Smooth muscle cell (in vitro differentiated cells): Measurements from ENCODE around the gene BMAL1. TPM values are rescaled to one million over a fixed set of nuclear protein-coding genes. Genes with fewer than 3 reads are reported as not detected.

Experiments used
- DNase-seq: peaks from one replicate; lab custom pipeline; 2025; ENCODE audit not compliant: unreplicated experiment; lab: John Stamatoyannopoulos, UW
- H2AFZ ChIP-seq: fragments of 200-600 bp; sonication (generic); 2 replicates; pipeline ENCODE4 v1.6.0; 2016; ENCODE audit warnings: antibody characterized with exemption, low read depth, mild to moderate bottlenecking
- H3F3A ChIP-seq: fragments of 200-600 bp; sonication (generic); 2 replicates; pipeline ENCODE4 v1.6.0; 2017; ENCODE audit warnings: antibody characterized with exemption, low read depth
- H3K27ac ChIP-seq: fragments of 200-600 bp; sonication (generic); 2 replicates; pipeline ENCODE4 v1.5.1; 2016; ENCODE audit warnings: low read depth, mild to moderate bottlenecking
- H3K27me3 ChIP-seq: fragments of 200-600 bp; sonication (generic); 2 replicates; pipeline ENCODE4 v1.6.1; 2016; ENCODE audit warnings: low read depth, mild to moderate bottlenecking
- H3K36me3 ChIP-seq: fragments of 200-600 bp; sonication (generic); 2 replicates; pipeline ENCODE4 v1.5.1; 2016; ENCODE audit warnings: low read depth
- H3K4me1 ChIP-seq: fragments of 200-600 bp; sonication (generic); 2 replicates; pipeline ENCODE4 v1.5.1; 2016; ENCODE audit warnings: low read depth
- H3K4me2 ChIP-seq: fragments of 200-600 bp; sonication (generic); 2 replicates; pipeline ENCODE4 v1.6.0; 2016; ENCODE audit warnings: mild to moderate bottlenecking
- H3K4me3 ChIP-seq: fragments of 200-600 bp; sonication (generic); 2 replicates; pipeline ENCODE4 v1.5.1; 2016; ENCODE audit warnings: mild to moderate bottlenecking
- H3K79me2 ChIP-seq: fragments of 200-600 bp; sonication (generic); 2 replicates; pipeline ENCODE4 v1.6.0; 2016; ENCODE audit warnings: low read depth, mild to moderate bottlenecking
- H3K9ac ChIP-seq: fragments of 200-600 bp; sonication (generic); 2 replicates; pipeline ENCODE4 v1.6.0; 2016; ENCODE audit warnings: low read depth
- H3K9me3 ChIP-seq: fragments of 200-600 bp; sonication (generic); replicated peaks from 2 replicates; pipeline ENCODE4 v1.5.1; 2016; ENCODE audit warnings: low read depth
- H4K20me1 ChIP-seq: fragments of 200-600 bp; sonication (generic); 2 replicates; pipeline ENCODE4 v1.6.0; 2016; ENCODE audit warnings: low read depth
- CTCF ChIP-seq: fragments of 200-600 bp; sonication (generic); IDR thresholded peaks from 2 replicates; pipeline ENCODE4 v1.5.1; 2017; ENCODE audit warnings: borderline replicate concordance, mild to moderate bottlenecking, antibody characterized with exemption; ENCODE audit not compliant: insufficient read depth, poor library complexity, severe bottlenecking
- WGBS: methylation state at CpG from one replicate; pipeline ENCODE4 v1.1.7; 2016; ENCODE audit warnings: low lambda C conversion rate; 5-methylcytosine and 5-hydroxymethylcytosine counted together
- polyA plus RNA-seq: library from polyadenylated mRNA; unstranded; fragments of >200 nt; fragmentation: Nextera tagmentation; extraction: Ambion mirVana; gene quantifications from 2 replicates; pipeline ENCODE4 v1.2.1, GENCODE V29; 2016
- total RNA-seq: library from RNA; depleted of rRNA; stranded (reverse); fragments of >200 nt; gene quantifications from 2 replicates; pipeline ENCODE4 v1.2.3, GENCODE V29; 2014

Gene BMAL1
- total and polyA plus RNA-seq, 2 experiments from 2014 or later: 9.9 to 24.5 TPM

- no peak overlapping the region for H2AFZ ChIP-seq
- TF ChIP-seq CTCF: no peak
- no peak overlapping the region for H3K4me2 ChIP-seq
- H3K4me1 ChIP-seq: no peaks in the 10 kb centered on the region
- H3F3A ChIP-seq: no peaks in the 10 kb centered on the region
- H3K9me3 ChIP-seq: no peaks in the 10 kb centered on the region
- H3K27me3 ChIP-seq: no peaks in the 10 kb centered on the region
- H3K36me3 ChIP-seq: no peaks in the 10 kb centered on the region
- no peak overlapping the region for H3K27ac ChIP-seq
- no peaks in the 10 kb centered on the region for H3K79me2 ChIP-seq
- no peak overlapping the region for H3K9ac ChIP-seq
- no peak overlapping the region for H3K4me3 ChIP-seq
- no peaks in the 10 kb centered on the region for H4K20me1 ChIP-seq
- no peak for DNase-seq
- 68% methylated on average over 5 of the region's 5 CpGs for WGBS
These were observed 29.8 kb upstream of the BMAL1 start for GRCh38 chr11:13247606-13248296.

- no peak for DNase-seq
- Histone ChIP-seq H3K27me3 (no peaks in the 10 kb centered on the region), H3K36me3 (no peaks in the 10 kb centered on the region), H3K4me2 (no peak overlapping the region), H3K27ac (no peak overlapping the region), H3K4me3 (no peak overlapping the region), H2AFZ (no peak overlapping the region), H3K4me1 (no peaks in the 10 kb centered on the region), H3K79me2 (no peaks in the 10 kb centered on the region), H3F3A (no peaks in the 10 kb centered on the region), H4K20me1 (no peaks in the 10 kb centered on the region), H3K9me3 (no peaks in the 10 kb centered on the region), H3K9ac (no peak overlapping the region)
- WGBS: 86% methylated on average over 2 of the region's 2 CpGs
- no peak for TF ChIP-seq CTCF
These were observed 28.4 kb upstream of the BMAL1 start for GRCh38 chr11:13249177-13249576.

GRCh38 chr11:13249992-13250391 lies 27.6 kb upstream of the BMAL1 start:
- no peak overlapping the region for H3K9ac ChIP-seq
- DNase-seq: no peak
- 27% methylated on average over 2 of the region's 2 CpGs for WGBS

More at GRCh38 chr11:13249992-13250391, 27.6 kb upstream of the BMAL1 start:
- Histone ChIP-seq H3K4me2 (no peak overlapping the region), H3K9me3 (no peaks in the 10 kb centered on the region), H3K4me1 (no peaks in the 10 kb centered on the region), H2AFZ (no peak overlapping the region), H3K27me3 (no peaks in the 10 kb centered on the region), H3K4me3 (no peak overlapping the region), H3F3A (no peaks in the 10 kb centered on the region), H3K27ac (no peak overlapping the region), H3K36me3 (no peaks in the 10 kb centered on the region), H4K20me1 (no peaks in the 10 kb centered on the region), H3K79me2 (no peaks in the 10 kb centered on the region)
- TF ChIP-seq CTCF: no peak
